OCI-LY3 (cell line): ENCODE measurements around the gene SYT1.

ENCODE experiments used
- H2AFZ ChIP-seq: fragments of 200-600, 300-600 bp; shearing (Covaris generic); 2 replicates; pipeline ENCODE4 v1.6.0; 2014; ENCODE audit warnings: antibody characterized with exemption, low read depth, low read length
- H3K27ac ChIP-seq: fragments of 200-600, 300-600 bp; sonication (generic); 2 replicates; pipeline ENCODE4 v1.5.1; 2014; ENCODE audit warnings: mild to moderate bottlenecking, low read length, moderate library complexity, mixed read lengths
- H3K27me3 ChIP-seq: fragments of 200-600, 300-600 bp; sonication (generic); 2 replicates; pipeline ENCODE4 v1.6.1; 2014; ENCODE audit warnings: low read depth, low read length, mixed read lengths
- H3K36me3 ChIP-seq: fragments of 200-600, 300-600 bp; sonication (generic); replicated peaks from 2 replicates; pipeline ENCODE3; 2014; ENCODE audit warnings: low read depth, low read length, mixed read lengths
- H3K4me1 ChIP-seq: fragments of 300-600, 200-600 bp; sonication (generic); 2 replicates; pipeline ENCODE4 v1.6.1; 2014; ENCODE audit warnings: low read length, mixed read lengths
- H3K4me2 ChIP-seq: fragments of 200-600, 300-600 bp; sonication (generic); 2 replicates; pipeline ENCODE4 v1.6.1; 2014; ENCODE audit warnings: low read length, mixed read lengths
- H3K4me3 ChIP-seq: fragments of 300-600, 200-600 bp; sonication (generic); 2 replicates; pipeline ENCODE4 v1.5.1; 2014; ENCODE audit warnings: antibody characterized with exemption, mild to moderate bottlenecking, low read length, moderate library complexity
- H3K79me2 ChIP-seq: fragments of 300-600, 200-600 bp; shearing (Covaris generic); 2 replicates; pipeline ENCODE4 v1.6.1; 2014; ENCODE audit warnings: mild to moderate bottlenecking, low read length, mixed read lengths
- H3K9ac ChIP-seq: fragments of 300-600, 200-600 bp; shearing (Covaris generic); 2 replicates; pipeline ENCODE4 v1.6.0; 2014; ENCODE audit warnings: mild to moderate bottlenecking, low read length, moderate library complexity
- H3K9me3 ChIP-seq: fragments of 200-600, 300-600 bp; shearing (Covaris generic); 2 replicates; pipeline ENCODE4 v1.6.1; 2014; ENCODE audit warnings: low read length, mixed read lengths; ENCODE audit not compliant: insufficient read depth
- H4K20me1 ChIP-seq: fragments of 200-600, 300-600 bp; sonication (generic); 2 replicates; pipeline ENCODE4 v1.6.1; 2016; ENCODE audit warnings: low read length, mixed read lengths; ENCODE audit not compliant: insufficient read depth
- CTCF ChIP-seq: fragments of 200-600, 300-600 bp; sonication (generic); IDR thresholded peaks from 2 replicates; pipeline ENCODE4 v1.5.1; 2014; ENCODE audit warnings: antibody characterized with exemption, low read length, low read depth
- EZH2phosphoT487 ChIP-seq: fragments of 200-600 bp; shearing (Covaris generic); IDR thresholded peaks from 2 replicates; pipeline ENCODE4 v1.6.1; 2018; ENCODE audit warnings: antibody characterized with exemption, mixed run types, low read depth

Gene SYT1

DNA sequence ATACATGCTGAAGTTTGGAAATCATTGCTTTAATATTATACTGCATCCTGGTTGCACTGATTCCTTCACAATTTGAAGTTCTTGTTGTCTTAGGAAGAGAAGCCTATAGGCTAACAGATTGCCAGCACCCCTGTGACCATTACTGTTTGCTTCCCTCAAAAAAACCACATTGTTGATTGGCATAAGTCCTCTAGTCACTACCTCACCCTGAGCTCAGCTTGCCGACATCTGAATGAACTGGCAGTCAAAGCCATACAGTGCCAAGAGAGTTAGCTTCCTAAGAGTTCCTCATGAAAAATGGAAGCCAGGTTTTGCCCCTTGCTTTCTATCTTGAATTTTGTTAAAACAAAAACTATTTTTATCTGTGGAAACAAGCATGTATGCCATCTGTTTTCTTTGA lies 276.1 kb downstream of the SYT1 start:
- H2AFZ ChIP-seq: no peak overlapping the region
- H4K20me1 ChIP-seq: no peaks in the 10 kb centered on the region

DNA sequence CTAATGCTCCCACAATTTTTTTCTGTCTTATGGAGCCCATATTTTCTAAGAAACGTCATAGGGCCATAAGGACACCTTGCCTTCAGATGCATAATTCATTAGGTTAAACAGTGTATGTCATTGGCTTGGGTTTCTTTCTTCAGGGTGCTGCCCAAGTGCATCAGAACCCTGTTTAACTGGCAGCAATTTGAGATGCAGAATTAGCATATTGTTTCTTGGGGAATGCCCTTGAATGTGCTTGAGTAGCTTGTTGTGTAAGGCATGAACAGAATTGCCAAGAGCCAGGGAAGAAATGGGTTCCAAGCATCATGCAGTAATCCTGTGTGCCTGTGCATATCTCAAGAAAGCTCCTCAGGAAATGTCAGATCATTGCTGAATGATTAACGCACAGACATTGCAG lies 277.2 kb downstream of the SYT1 start:
- no peaks in the 10 kb centered on the region for H3K79me2 ChIP-seq
- H3K9ac ChIP-seq: no peak overlapping the region
- TF ChIP-seq CTCF (no peak), EZH2phosphoT487 (no peak)

More for the DNA sequence above, 276.1 kb downstream of the SYT1 start:
- Histone ChIP-seq H3K27ac (no peak overlapping the region), H3K4me3 (no peak overlapping the region), H3K9ac (no peak overlapping the region), H3K36me3 (no peaks in the 10 kb centered on the region), H3K9me3 (no peaks in the 10 kb centered on the region), H3K4me1 (no peaks in the 10 kb centered on the region), H3K79me2 (no peaks in the 10 kb centered on the region), H3K4me2 (no peak overlapping the region), H3K27me3 (no peaks in the 10 kb centered on the region)
- TF ChIP-seq EZH2phosphoT487: no peak
- no peak for TF ChIP-seq CTCF

DNA sequence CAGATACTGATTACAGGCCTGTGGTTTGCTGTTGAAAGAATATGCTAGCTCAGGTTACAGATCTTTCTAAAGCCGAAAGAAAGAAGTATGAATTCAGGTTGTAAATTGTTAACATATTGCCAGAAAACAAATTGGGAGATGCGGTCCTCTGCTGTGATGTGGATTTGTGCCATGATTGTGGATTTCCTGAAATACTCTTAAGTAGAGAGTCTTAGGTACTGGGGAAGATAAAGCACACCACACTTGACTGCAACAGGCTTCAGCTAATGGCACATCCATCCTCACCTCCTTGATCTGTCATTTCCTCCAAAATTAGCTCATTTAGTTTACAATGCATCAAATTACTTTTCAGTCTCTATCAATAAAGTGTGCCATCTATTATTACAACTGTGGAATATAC lies 279.2 kb downstream of the SYT1 start:
- Histone ChIP-seq H3K27ac (no peak overlapping the region), H3K27me3 (no peaks in the 10 kb centered on the region), H3K4me1 (no peaks in the 10 kb centered on the region), H3K9me3 (no peaks in the 10 kb centered on the region), H3K4me3 (no peak overlapping the region), H2AFZ (no peak overlapping the region), H3K79me2 (no peaks in the 10 kb centered on the region), H3K4me2 (no peak overlapping the region), H4K20me1 (no peaks in the 10 kb centered on the region), H3K9ac (no peak overlapping the region), H3K36me3 (no peaks in the 10 kb centered on the region)
- TF ChIP-seq CTCF (no peak), EZH2phosphoT487 (no peak)

More for the DNA sequence above, 277.2 kb downstream of the SYT1 start:
- H3K27ac ChIP-seq: no peak overlapping the region
- no peaks in the 10 kb centered on the region for H3K4me1 ChIP-seq
- H3K4me2 ChIP-seq: no peak overlapping the region
- no peaks in the 10 kb centered on the region for H3K9me3 ChIP-seq
- no peaks in the 10 kb centered on the region for H3K27me3 ChIP-seq
- no peak overlapping the region for H2AFZ ChIP-seq
- no peak overlapping the region for H3K4me3 ChIP-seq
- H3K36me3 ChIP-seq: no peaks in the 10 kb centered on the region
- H4K20me1 ChIP-seq: no peaks in the 10 kb centered on the region

DNA sequence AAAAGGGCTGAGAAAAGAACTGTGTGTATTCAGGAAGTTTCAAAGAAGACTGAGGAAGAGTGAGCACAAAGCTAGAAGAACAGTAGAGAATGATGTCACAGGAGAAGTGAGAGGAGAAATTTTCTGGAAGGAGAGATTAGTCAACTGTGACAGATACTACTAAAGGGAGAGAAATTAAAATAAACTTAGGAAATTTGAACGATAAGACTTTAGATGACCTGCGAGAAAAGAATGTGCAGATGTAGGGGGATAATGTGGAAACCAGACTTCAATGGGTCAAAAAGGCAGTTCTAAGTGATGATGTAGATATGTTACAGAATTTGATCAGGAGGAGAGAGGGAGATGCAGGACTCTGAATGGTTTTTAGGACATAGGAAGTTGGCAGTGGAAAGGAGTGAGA lies 287.4 kb downstream of the SYT1 start:
- Histone ChIP-seq H3K27me3 (no peaks in the 10 kb centered on the region), H3K27ac (no peak overlapping the region), H3K4me3 (no peak overlapping the region), H2AFZ (no peak overlapping the region), H3K4me1 (peaks cover 3% of the 10 kb centered on the region), H3K9me3 (no peaks in the 10 kb centered on the region), H3K79me2 (no peaks in the 10 kb centered on the region), H3K36me3 (no peaks in the 10 kb centered on the region), H3K4me2 (no peak overlapping the region), H4K20me1 (no peaks in the 10 kb centered on the region), H3K9ac (no peak overlapping the region)
- TF ChIP-seq EZH2phosphoT487 (no peak), CTCF (no peak)
